GM21381 (cell line): ENCODE measurements around the gene IFI27L2.

Experiments
- ATAC-seq: cut with Tn5 transposase; IDR thresholded peaks from one replicate; pipeline ENCODE4 v1.9.1; 2021; ENCODE audit warnings: mild to moderate bottlenecking, moderate library complexity; ENCODE audit not compliant: unreplicated experiment

IFI27L2 gene

GRCh38 chr14:94124582-94125377 lies 4.6 kb downstream of the IFI27L2 start:
- ATAC-seq: no peak

- ATAC-seq: no peak
Observed at GRCh38 chr14:94123868-94124267, 5.5 kb downstream of the IFI27L2 start.

GRCh38 chr14:94123296-94123695 lies 6.1 kb downstream of the IFI27L2 start:
- ATAC-seq: no peak

- ATAC-seq: no peak
Observed at GRCh38 chr14:94122438-94122837, 7.0 kb downstream of the IFI27L2 start.

GRCh38 chr14:94121485-94121884 lies 7.9 kb downstream of the IFI27L2 start:
- ATAC-seq: no peak

GRCh38 chr14:94120667-94121340 lies 8.6 kb downstream of the IFI27L2 start:
- no peak for ATAC-seq

- no peak for ATAC-seq
Observed at GRCh38 chr14:94119071-94119470, 10.3 kb downstream of the IFI27L2 start.

GRCh38 chr14:94117856-94118255 lies 11.5 kb downstream of the IFI27L2 start:
- ATAC-seq: no peak

GRCh38 chr14:94116701-94117100 lies 12.7 kb downstream of the IFI27L2 start:
- no peak for ATAC-seq

GRCh38 chr14:94115631-94116030 lies 13.8 kb downstream of the IFI27L2 start:
- no peak for ATAC-seq

- no peak for ATAC-seq
Observed at GRCh38 chr14:94115058-94115591, 14.3 kb downstream of the IFI27L2 start.

GRCh38 chr14:94114589-94115057 lies 14.8 kb downstream of the IFI27L2 start:
- ATAC-seq: no peak

GRCh38 chr14:94113908-94114588 lies 15.4 kb downstream of the IFI27L2 start:
- no peak for ATAC-seq

GRCh38 chr14:94113490-94113889 lies 15.9 kb downstream of the IFI27L2 start:
- ATAC-seq: no peak

- no peak for ATAC-seq
Observed at GRCh38 chr14:94113073-94113472, 16.3 kb downstream of the IFI27L2 start.

- no peak for ATAC-seq
Observed at GRCh38 chr14:94112513-94113063, 16.8 kb downstream of the IFI27L2 start.

- ATAC-seq: no peak
Observed at GRCh38 chr14:94111276-94112095, 17.9 kb downstream of the IFI27L2 start.

GRCh38 chr14:94110552-94111181 lies 18.7 kb downstream of the IFI27L2 start, which contains the start of gene IFI27:
TSS of gene IFI27 (plus strand) at chr14:94110736.
- ATAC-seq: no peak

- ATAC-seq: no peak
Observed at GRCh38 chr14:94109915-94110250, 19.5 kb downstream of the IFI27L2 start.

GRCh38 chr14:94104731-94105130 lies 24.7 kb downstream of the IFI27L2 start:
- no peak for ATAC-seq
